Stimulated activated CD4-positive, alpha-beta T cell treated with anti-CD3 and anti-CD28 coated beads, Interleukin-4, amount 100 ng/mL, for 24 hours (primary cell): ENCODE data around the gene FAM200A.

Experiments
- DNase-seq: peaks from one replicate; pipeline ENCODE4 v3.0.0-alpha.2; 2020

The FAM200A gene

DNA sequence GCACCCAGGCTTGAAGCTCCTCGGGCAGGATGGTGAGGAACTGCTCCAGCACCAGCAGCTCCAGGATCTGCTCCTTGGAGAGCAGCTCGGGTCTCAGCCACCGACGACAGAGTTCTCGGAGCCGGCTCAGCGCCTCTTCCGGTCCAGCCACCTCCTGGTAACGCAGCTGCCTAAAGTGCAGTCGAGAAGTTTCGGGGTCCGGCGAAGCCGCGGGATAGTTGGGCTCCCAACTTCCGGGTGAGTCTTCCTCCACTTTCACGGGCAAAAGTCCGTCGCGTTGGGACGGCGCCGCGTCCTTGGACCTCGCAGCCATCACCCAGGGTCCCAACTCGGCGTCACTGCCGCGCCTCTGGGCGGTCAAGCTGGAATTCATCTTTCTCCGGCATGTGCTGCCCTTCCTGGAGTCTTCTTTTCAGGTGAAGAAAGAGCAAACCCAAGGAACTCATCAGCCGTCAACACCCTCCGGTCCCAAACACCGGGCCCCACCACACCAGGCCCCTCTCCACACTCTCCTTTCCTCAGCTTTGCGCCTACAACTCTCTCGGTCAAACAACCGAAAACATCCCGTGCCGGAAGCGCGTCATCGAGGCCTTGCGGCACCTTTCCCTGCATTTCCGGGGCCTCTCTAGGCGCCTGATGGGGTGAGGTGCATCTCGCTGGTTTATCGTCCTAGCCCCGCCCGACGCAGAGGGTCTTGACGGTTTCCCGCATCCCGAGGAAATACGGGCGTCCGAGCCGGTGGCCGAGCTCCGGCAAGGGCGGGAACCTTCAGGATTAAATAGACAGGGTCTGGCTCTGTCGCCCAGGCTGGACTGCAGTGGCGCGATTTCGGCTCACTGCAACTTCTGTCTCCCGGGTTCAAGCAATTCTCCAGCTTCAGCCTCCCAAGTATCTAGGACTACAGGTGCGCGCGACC, 51.9 kb downstream of the FAM200A start, which contains the start of gene ZNF394:
ZNF394 (minus strand) TSS at position 561 of the 916 bp plus-strand sequence; CDS start at position 373, 188 bp downstream.
- DNase-seq: peak; percentile 91

- peak; percentile 12 for DNase-seq
Observed at GRCh38 chr7:99499371-99499720, 52.6 kb downstream of the FAM200A start.

GRCh38 chr7:99498546-99498944, 53.4 kb downstream of the FAM200A start:
- DNase-seq: no peak

- DNase-seq: no peak
Observed at GRCh38 chr7:99497766-99498545, 54.0 kb downstream of the FAM200A start.
